WTC11 (cell line): ENCODE results near the gene RFTN1. TPM values are rescaled to one million over a fixed set of nuclear protein-coding genes. Genes with fewer than 3 reads are reported as not detected.

Experiments used
- ATAC-seq: fragments of 200-7000 bp; cut with Tn5 transposase; 2 replicates; pipeline ENCODE4 v1.10.0; 2021; ENCODE audit warnings: mild to moderate bottlenecking, moderate library complexity
- CTCF ChIA-PET: fragments of 300-600 bp; sonication (Branson Sonifier 250); formaldehyde crosslinking; loops from one replicate; lab custom pipeline; 2021; ENCODE audit warnings: antibody characterized with exemption; lab: Charles Lee
- POLR2A ChIA-PET: fragments of 350-600 bp; sonication (Branson Sonifier 250); formaldehyde crosslinking; loops from one replicate; lab custom pipeline; 2021; ENCODE audit warnings: antibody characterized with exemption; lab: Charles Lee
- DNase-seq: peaks from one replicate; pipeline ENCODE4 v3.0.0; 2021; ENCODE audit warnings: low spot score
- H3K27ac Mint-ChIP-seq: 2 replicates; pipeline ENCODE4 v1.8.0; 2021; ENCODE audit warnings: mixed read lengths
- H3K27me3 Mint-ChIP-seq: 2 replicates; pipeline ENCODE4 v1.8.0; 2021; ENCODE audit warnings: low read depth, mild to moderate bottlenecking, moderate library complexity, mixed read lengths
- H3K36me3 Mint-ChIP-seq: 2 replicates; pipeline ENCODE4 v1.8.0; 2021; ENCODE audit warnings: mixed read lengths
- H3K4me1 Mint-ChIP-seq: 2 replicates; pipeline ENCODE4 v1.8.0; 2022; ENCODE audit warnings: mixed read lengths
- H3K4me3 Mint-ChIP-seq: 2 replicates; pipeline ENCODE4 v1.8.0; 2021; ENCODE audit warnings: mild to moderate bottlenecking, moderate library complexity, mixed read lengths
- H3K9me3 Mint-ChIP-seq: 2 replicates; pipeline ENCODE4 v1.8.0; 2021; ENCODE audit warnings: mixed read lengths
- CREM ChIP-seq: sonication (generic); formaldehyde crosslinking; IDR thresholded peaks from 2 replicates; pipeline ENCODE4 v1.8.1; 2022; ENCODE audit warnings: mild to moderate bottlenecking, missing genetic modification reagents, moderate library complexity
- FOXP1 ChIP-seq: sonication (generic); formaldehyde crosslinking; IDR thresholded peaks from 2 replicates; pipeline ENCODE4 v1.8.0; 2022; ENCODE audit warnings: missing genetic modification reagents, mild to moderate bottlenecking, moderate library complexity, borderline replicate concordance
- NR2C2 ChIP-seq: sonication (generic); formaldehyde crosslinking; IDR thresholded peaks from 2 replicates; pipeline ENCODE4 v1.8.0; 2022; ENCODE audit warnings: mild to moderate bottlenecking, missing genetic modification reagents
- RORB ChIP-seq: fragments of 250-450 bp; sonication (Bioruptor Pico); IDR thresholded peaks from 2 replicates; pipeline ENCODE4 v1.9.0; 2021; ENCODE audit warnings: mild to moderate bottlenecking
- SMAD4 ChIP-seq: sonication (generic); formaldehyde crosslinking; IDR thresholded peaks from 2 replicates; pipeline ENCODE4 v1.8.0; 2022; ENCODE audit warnings: mild to moderate bottlenecking, missing genetic modification reagents
- ZNF317 ChIP-seq: sonication (generic); formaldehyde crosslinking; IDR thresholded peaks from 2 replicates; pipeline ENCODE4 v1.8.1; 2023; ENCODE audit warnings: low read depth, mild to moderate bottlenecking, moderate library complexity, missing genetic modification reagents, borderline replicate concordance
- total RNA-seq: library from RNA; stranded (reverse); gene quantifications from 3 replicates; pipeline ENCODE4 v1.2.3, GENCODE V29; 2021
- TF ChIP-seq, protein P1 (sequence below): sonication (generic); formaldehyde crosslinking; IDR thresholded peaks from 2 replicates; pipeline ENCODE4 v1.8.0; 2022; ENCODE audit warnings: mild to moderate bottlenecking, missing genetic modification reagents
- TF ChIP-seq, protein P2 (sequence below): sonication (generic); formaldehyde crosslinking; IDR thresholded peaks from 2 replicates; pipeline ENCODE4 v1.8.0; 2022; ENCODE audit warnings: missing genetic modification reagents
- TF ChIP-seq, protein P3 (sequence below): sonication (generic); formaldehyde crosslinking; IDR thresholded peaks from 2 replicates; pipeline ENCODE4 v1.8.0; 2022; ENCODE audit warnings: mild to moderate bottlenecking, missing genetic modification reagents
- TF ChIP-seq, protein P4 (sequence below): fragments of 250-450 bp; sonication (Bioruptor Pico); conservative IDR thresholded peaks from 2 replicates; pipeline ENCODE4 v1.9.0; 2021; ENCODE audit warnings: mild to moderate bottlenecking
- TF ChIP-seq, protein P5 (sequence below): fragments of 250-450 bp; sonication (Bioruptor Pico); IDR thresholded peaks from 2 replicates; pipeline ENCODE4 v2.1.2; 2022; ENCODE audit warnings: mild to moderate bottlenecking, moderate library complexity
- TF ChIP-seq, protein P6 (sequence below): fragments of 200-600 bp; IDR thresholded peaks from 2 replicates; pipeline ENCODE4 v1.8.0; 2022; ENCODE audit warnings: antibody characterized with exemption
- TF ChIP-seq, protein P7 (sequence below): sonication (generic); formaldehyde crosslinking; IDR thresholded peaks from 2 replicates; pipeline ENCODE4 v1.8.0; 2022; ENCODE audit warnings: mild to moderate bottlenecking, missing genetic modification reagents
- TF ChIP-seq, protein P8 (sequence below): sonication (generic); formaldehyde crosslinking; IDR thresholded peaks from 2 replicates; pipeline ENCODE4 v1.8.1; 2022; ENCODE audit warnings: low read depth, mild to moderate bottlenecking, moderate library complexity, missing genetic modification reagents, borderline replicate concordance

Gene RFTN1
- total RNA-seq, 1 experiment from 2014 or later = 3.8 TPM

DNA sequence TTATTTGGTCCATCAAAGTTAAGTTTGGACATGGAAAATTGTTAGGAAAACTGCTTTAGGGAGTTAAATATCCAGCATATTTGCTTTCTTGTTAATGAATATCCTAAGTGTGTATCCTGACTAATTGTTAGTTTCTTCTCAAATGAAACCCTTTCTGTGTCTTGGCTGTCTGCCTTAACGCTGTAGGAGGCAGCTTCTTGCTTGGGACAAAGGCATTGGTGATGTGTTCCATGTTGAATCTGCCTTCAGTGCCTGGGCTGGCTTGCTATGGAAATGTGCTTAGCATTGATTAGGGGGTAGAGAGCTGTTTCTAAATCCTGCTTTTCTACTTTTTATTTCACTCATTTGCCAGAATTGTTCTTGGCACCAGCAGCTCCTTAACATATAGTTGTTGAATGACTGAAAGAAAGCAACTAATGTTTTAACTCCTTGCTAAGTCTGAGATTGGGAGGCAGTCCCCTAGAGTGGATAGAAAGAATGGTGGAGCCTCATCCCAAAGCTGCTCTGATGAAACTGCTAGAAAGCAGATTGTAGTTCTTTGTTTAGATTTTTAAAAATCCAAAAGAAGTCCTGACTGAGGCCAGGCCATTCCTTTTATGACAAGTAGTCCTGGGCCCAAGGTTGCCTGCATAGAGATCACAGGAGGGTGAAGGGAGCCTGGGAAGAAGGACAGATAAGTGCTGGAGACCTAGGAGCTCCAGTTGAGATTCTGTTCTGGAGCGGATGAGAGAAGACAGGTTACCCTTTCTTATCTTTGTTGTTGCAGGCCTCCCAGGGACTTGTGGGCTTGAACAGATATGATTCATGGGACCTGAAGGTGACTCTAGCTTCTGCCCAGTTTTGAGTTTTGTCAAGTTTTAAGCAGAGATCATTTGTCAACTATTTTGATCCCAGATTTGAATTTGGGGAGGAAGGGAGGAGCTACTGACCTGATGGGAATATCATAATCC is 209.2 kb downstream of the RFTN1 start (continued):
- TF ChIP-seq, protein P1, sequence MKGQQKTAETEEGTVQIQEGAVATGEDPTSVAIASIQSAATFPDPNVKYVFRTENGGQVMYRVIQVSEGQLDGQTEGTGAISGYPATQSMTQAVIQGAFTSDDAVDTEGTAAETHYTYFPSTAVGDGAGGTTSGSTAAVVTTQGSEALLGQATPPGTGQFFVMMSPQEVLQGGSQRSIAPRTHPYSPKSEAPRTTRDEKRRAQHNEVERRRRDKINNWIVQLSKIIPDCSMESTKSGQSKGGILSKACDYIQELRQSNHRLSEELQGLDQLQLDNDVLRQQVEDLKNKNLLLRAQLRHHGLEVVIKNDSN (CRISPR knock-in tag) = no peak
- TF ChIP-seq CREM (CRISPR knock-in tag) = no peak
- no peak for TF ChIP-seq FOXP1 (CRISPR knock-in tag)
- no peak for TF ChIP-seq RORB
- TF ChIP-seq SMAD4 (CRISPR knock-in tag) = no peak
- TF ChIP-seq, protein P2, sequence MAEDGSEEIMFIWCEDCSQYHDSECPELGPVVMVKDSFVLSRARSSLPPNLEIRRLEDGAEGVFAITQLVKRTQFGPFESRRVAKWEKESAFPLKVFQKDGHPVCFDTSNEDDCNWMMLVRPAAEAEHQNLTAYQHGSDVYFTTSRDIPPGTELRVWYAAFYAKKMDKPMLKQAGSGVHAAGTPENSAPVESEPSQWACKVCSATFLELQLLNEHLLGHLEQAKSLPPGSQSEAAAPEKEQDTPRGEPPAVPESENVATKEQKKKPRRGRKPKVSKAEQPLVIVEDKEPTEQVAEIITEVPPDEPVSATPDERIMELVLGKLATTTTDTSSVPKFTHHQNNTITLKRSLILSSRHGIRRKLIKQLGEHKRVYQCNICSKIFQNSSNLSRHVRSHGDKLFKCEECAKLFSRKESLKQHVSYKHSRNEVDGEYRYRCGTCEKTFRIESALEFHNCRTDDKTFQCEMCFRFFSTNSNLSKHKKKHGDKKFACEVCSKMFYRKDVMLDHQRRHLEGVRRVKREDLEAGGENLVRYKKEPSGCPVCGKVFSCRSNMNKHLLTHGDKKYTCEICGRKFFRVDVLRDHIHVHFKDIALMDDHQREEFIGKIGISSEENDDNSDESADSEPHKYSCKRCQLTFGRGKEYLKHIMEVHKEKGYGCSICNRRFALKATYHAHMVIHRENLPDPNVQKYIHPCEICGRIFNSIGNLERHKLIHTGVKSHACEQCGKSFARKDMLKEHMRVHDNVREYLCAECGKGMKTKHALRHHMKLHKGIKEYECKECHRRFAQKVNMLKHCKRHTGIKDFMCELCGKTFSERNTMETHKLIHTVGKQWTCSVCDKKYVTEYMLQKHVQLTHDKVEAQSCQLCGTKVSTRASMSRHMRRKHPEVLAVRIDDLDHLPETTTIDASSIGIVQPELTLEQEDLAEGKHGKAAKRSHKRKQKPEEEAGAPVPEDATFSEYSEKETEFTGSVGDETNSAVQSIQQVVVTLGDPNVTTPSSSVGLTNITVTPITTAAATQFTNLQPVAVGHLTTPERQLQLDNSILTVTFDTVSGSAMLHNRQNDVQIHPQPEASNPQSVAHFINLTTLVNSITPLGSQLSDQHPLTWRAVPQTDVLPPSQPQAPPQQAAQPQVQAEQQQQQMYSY (CRISPR knock-in tag) = no peak
- TF ChIP-seq, protein P3, sequence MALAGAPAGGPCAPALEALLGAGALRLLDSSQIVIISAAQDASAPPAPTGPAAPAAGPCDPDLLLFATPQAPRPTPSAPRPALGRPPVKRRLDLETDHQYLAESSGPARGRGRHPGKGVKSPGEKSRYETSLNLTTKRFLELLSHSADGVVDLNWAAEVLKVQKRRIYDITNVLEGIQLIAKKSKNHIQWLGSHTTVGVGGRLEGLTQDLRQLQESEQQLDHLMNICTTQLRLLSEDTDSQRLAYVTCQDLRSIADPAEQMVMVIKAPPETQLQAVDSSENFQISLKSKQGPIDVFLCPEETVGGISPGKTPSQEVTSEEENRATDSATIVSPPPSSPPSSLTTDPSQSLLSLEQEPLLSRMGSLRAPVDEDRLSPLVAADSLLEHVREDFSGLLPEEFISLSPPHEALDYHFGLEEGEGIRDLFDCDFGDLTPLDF = no peak
- TF ChIP-seq, protein P4, sequence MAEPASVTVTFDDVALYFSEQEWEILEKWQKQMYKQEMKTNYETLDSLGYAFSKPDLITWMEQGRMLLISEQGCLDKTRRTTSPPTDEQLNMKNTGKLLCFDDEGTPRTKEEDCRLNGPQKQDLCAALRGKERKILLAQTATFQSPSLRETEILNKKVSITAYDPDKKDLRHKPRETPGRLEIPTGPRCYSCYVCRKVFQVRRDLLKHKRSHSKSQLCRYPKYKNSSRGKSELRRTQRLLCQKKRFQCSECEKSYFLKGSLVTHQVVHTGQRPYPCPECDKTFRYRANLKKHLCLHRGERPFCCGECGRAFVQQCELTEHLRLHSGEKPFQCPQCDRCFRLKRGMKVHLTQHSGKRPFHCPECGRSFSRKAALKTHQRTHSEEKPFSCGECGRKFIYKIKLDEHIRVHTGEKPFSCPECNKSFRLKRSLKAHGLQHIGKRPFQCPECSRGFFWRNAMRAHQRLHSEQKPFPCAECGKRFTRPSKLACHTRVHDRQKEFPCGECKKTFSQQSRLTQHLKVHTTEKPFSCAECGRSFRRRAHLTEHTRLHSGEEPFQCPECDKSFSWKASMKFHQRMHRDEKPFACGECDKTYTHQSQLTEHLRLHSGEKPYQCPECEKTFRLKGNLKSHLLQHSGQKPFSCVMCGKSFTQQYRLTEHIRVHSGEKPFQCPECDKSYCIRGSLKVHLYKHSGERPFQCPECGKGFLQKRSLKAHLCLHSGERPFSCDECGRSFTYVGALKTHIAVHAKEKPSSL = no peak

DNA sequence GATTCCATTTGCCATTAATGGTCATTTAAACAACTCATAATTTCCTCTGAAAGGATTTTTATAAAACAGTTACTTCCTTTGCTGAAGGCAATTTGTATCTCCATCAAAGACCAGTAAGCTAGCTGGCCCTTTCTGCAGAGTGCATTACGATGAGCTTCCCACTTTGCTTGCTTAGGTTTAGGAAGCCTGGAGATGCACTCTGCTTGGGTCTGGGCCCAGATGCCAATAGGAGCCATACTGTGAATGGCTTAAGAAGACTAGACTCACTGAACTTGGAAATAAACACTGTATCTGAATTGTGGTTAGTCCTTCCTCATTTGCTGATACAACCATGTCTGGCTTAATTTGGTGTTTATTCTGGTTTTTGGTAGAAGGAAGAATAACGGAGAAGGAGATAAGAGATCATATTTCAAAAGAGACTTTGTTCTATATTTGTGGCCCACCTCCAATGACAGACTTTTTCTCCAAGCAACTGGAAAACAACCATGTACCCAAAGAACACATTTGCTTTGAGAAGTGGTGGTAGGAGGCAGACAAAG is 210.4 kb downstream of the RFTN1 start:
- DNase-seq (no peak), ATAC-seq (no peak)
- 0 out of 2 replicates have a peak overlapping the region, but pooled peaks have one; percentile 44 for H3K4me3 Mint-ChIP-seq
- peaks cover 59% of the 10 kb centered on the region for H3K4me1 Mint-ChIP-seq
- ChIA-PET POLR2A (no interaction called here), CTCF (interaction anchor here (1.1 to 1.7 kb wide), 2 partner anchors 13 to 214 kb away, joined by 3 to 7 read pairs; no protein-coding TSS in a partner anchor)
- H3K27ac Mint-ChIP-seq = peak overlapping the region; percentile 55
- peaks cover 41% of the 10 kb centered on the region for H3K36me3 Mint-ChIP-seq
- no peaks in the 10 kb centered on the region for H3K9me3 Mint-ChIP-seq
- H3K27me3 Mint-ChIP-seq = no peaks in the 10 kb centered on the region
- TF ChIP-seq ZNF317 (CRISPR knock-in tag) = no peak
- TF ChIP-seq, protein P5, sequence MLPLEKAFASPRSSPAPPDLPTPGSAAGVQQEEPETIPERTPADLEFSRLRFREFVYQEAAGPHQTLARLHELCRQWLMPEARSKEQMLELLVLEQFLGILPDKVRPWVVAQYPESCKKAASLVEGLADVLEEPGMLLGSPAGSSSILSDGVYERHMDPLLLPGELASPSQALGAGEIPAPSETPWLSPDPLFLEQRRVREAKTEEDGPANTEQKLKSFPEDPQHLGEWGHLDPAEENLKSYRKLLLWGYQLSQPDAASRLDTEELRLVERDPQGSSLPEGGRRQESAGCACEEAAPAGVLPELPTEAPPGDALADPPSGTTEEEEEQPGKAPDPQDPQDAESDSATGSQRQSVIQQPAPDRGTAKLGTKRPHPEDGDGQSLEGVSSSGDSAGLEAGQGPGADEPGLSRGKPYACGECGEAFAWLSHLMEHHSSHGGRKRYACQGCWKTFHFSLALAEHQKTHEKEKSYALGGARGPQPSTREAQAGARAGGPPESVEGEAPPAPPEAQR = no peak
- TF ChIP-seq NR2C2 (CRISPR knock-in tag) = no peak
- TF ChIP-seq, protein P6, sequence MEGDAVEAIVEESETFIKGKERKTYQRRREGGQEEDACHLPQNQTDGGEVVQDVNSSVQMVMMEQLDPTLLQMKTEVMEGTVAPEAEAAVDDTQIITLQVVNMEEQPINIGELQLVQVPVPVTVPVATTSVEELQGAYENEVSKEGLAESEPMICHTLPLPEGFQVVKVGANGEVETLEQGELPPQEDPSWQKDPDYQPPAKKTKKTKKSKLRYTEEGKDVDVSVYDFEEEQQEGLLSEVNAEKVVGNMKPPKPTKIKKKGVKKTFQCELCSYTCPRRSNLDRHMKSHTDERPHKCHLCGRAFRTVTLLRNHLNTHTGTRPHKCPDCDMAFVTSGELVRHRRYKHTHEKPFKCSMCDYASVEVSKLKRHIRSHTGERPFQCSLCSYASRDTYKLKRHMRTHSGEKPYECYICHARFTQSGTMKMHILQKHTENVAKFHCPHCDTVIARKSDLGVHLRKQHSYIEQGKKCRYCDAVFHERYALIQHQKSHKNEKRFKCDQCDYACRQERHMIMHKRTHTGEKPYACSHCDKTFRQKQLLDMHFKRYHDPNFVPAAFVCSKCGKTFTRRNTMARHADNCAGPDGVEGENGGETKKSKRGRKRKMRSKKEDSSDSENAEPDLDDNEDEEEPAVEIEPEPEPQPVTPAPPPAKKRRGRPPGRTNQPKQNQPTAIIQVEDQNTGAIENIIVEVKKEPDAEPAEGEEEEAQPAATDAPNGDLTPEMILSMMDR = no peak
- TF ChIP-seq, protein P7, sequence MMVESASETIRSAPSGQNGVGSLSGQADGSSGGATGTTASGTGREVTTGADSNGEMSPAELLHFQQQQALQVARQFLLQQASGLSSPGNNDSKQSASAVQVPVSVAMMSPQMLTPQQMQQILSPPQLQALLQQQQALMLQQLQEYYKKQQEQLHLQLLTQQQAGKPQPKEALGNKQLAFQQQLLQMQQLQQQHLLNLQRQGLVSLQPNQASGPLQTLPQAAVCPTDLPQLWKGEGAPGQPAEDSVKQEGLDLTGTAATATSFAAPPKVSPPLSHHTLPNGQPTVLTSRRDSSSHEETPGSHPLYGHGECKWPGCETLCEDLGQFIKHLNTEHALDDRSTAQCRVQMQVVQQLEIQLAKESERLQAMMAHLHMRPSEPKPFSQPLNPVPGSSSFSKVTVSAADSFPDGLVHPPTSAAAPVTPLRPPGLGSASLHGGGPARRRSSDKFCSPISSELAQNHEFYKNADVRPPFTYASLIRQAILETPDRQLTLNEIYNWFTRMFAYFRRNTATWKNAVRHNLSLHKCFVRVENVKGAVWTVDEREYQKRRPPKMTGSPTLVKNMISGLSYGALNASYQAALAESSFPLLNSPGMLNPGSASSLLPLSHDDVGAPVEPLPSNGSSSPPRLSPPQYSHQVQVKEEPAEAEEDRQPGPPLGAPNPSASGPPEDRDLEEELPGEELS (CRISPR knock-in tag) = no peak
- TF ChIP-seq, protein P8, sequence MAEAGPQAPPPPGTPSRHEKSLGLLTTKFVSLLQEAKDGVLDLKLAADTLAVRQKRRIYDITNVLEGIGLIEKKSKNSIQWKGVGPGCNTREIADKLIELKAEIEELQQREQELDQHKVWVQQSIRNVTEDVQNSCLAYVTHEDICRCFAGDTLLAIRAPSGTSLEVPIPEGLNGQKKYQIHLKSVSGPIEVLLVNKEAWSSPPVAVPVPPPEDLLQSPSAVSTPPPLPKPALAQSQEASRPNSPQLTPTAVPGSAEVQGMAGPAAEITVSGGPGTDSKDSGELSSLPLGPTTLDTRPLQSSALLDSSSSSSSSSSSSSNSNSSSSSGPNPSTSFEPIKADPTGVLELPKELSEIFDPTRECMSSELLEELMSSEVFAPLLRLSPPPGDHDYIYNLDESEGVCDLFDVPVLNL (CRISPR knock-in tag) = no peak
